NCI-H1436 (cell line): Measurements from ENCODE around the gene AMOTL2.

ENCODE experiments used
- DNase-seq: peaks from one replicate; lab custom pipeline; 2025; lab: John Stamatoyannopoulos, UW

Gene AMOTL2

GRCh38 chr3:134334231-134334900 is 39.9 kb downstream of the AMOTL2 start:
- DNase-seq: no peak

GRCh38 chr3:134333522-134334181 is 40.6 kb downstream of the AMOTL2 start:
- DNase-seq: no peak

- no peak for DNase-seq
Observed at GRCh38 chr3:134332344-134332743, 41.9 kb downstream of the AMOTL2 start.

GRCh38 chr3:134331811-134332199 is 42.4 kb downstream of the AMOTL2 start:
- no peak for DNase-seq

- DNase-seq: no peak
Observed at GRCh38 chr3:134330883-134331810, 43.1 kb downstream of the AMOTL2 start.

GRCh38 chr3:134328846-134329245 is 45.4 kb downstream of the AMOTL2 start:
- DNase-seq: no peak

- no peak for DNase-seq
Observed at GRCh38 chr3:134328147-134328591, 46.1 kb downstream of the AMOTL2 start.

- no peak for DNase-seq
Observed at GRCh38 chr3:134327594-134327975, 46.7 kb downstream of the AMOTL2 start.

GRCh38 chr3:134326760-134327593 is 47.3 kb downstream of the AMOTL2 start:
- DNase-seq: no peak

- DNase-seq: no peak
Observed at GRCh38 chr3:134326126-134326525, 48.1 kb downstream of the AMOTL2 start.

GRCh38 chr3:134325706-134326105 is 48.5 kb downstream of the AMOTL2 start:
- DNase-seq: no peak

GRCh38 chr3:134325061-134325705 is 49.1 kb downstream of the AMOTL2 start:
- no peak for DNase-seq

- no peak for DNase-seq
Observed at GRCh38 chr3:134323966-134324962, 50.0 kb downstream of the AMOTL2 start.

- no peak for DNase-seq
Observed at GRCh38 chr3:134322286-134322685, 52.0 kb downstream of the AMOTL2 start.

GRCh38 chr3:134320749-134321148 is 53.5 kb downstream of the AMOTL2 start:
- no peak for DNase-seq

GRCh38 chr3:134319931-134320330 is 54.3 kb downstream of the AMOTL2 start:
- DNase-seq: no peak

GRCh38 chr3:134318166-134318565 is 56.1 kb downstream of the AMOTL2 start:
- no peak for DNase-seq

- DNase-seq: no peak
Observed at GRCh38 chr3:134317106-134317947, 56.9 kb downstream of the AMOTL2 start.
